GM23338 (cell line): ENCODE results near the gene DDX20. TPM values are rescaled to one million over a fixed set of nuclear protein-coding genes. Genes with fewer than 3 reads are reported as not detected.

Source experiments
- ATAC-seq: fragments of 200-7000 bp; cut with Tn5 transposase; 3 replicates; pipeline ENCODE4 v1.9.1; 2020
- DNase-seq: peaks from one replicate; pipeline ENCODE4 v3.0.0-alpha.2; 2015; ENCODE audit warnings: low spot score
- H2AFZ ChIP-seq: fragments of 200-600 bp; sonication (generic); 2 replicates; pipeline ENCODE4 v1.8.0; 2016; ENCODE audit warnings: antibody characterized with exemption, mild to moderate bottlenecking, moderate library complexity
- H3F3A ChIP-seq: fragments of 200-600 bp; sonication (generic); replicated peaks from 2 replicates; pipeline ENCODE4 v1.8.0; 2017; ENCODE audit warnings: antibody characterized with exemption, mixed run types, low read depth
- H3K27ac ChIP-seq: fragments of 200-600 bp; sonication (generic); 2 replicates; pipeline ENCODE4 v1.6.1; 2016; ENCODE audit warnings: low read depth
- H3K27me3 ChIP-seq: fragments of 200-600 bp; sonication (generic); 2 replicates; pipeline ENCODE4 v1.8.0; 2016; ENCODE audit warnings: mild to moderate bottlenecking, mixed run types, moderate library complexity; ENCODE audit not compliant: insufficient read depth
- H3K36me3 ChIP-seq: fragments of 200-600 bp; sonication (generic); 2 replicates; pipeline ENCODE4 v1.8.0; 2016; ENCODE audit warnings: mild to moderate bottlenecking; ENCODE audit not compliant: insufficient read depth
- H3K4me1 ChIP-seq: fragments of 200-600 bp; sonication (generic); 2 replicates; pipeline ENCODE4 v1.8.0; 2016; ENCODE audit warnings: mild to moderate bottlenecking, moderate library complexity; ENCODE audit not compliant: insufficient read depth
- H3K4me2 ChIP-seq: fragments of 200-600 bp; sonication (generic); 2 replicates; pipeline ENCODE4 v1.7.1; 2017; ENCODE audit warnings: mixed run types
- H3K4me3 ChIP-seq: fragments of 200-600 bp; sonication (generic); 2 replicates; pipeline ENCODE4 v1.6.1; 2016; ENCODE audit warnings: mixed run types
- H3K79me2 ChIP-seq: fragments of 200-600 bp; sonication (generic); replicated peaks from 2 replicates; pipeline ENCODE4 v1.8.0; 2017; ENCODE audit warnings: mild to moderate bottlenecking; ENCODE audit not compliant: insufficient read depth
- H3K9me2 ChIP-seq: fragments of 200-600 bp; sonication (generic); 2 replicates; pipeline ENCODE4 v1.8.0; 2017; ENCODE audit not compliant: insufficient read depth
- H4K20me1 ChIP-seq: fragments of 200-600 bp; sonication (generic); replicated peaks from 2 replicates; pipeline ENCODE4 v1.8.0; 2017; ENCODE audit warnings: mild to moderate bottlenecking; ENCODE audit not compliant: insufficient read depth
- H3K27ac Mint-ChIP-seq: 2 replicates; pipeline ENCODE4 v1.8.0; 2020; ENCODE audit warnings: inconsistent platforms, mild to moderate bottlenecking, moderate library complexity, mixed read lengths
- H3K27me3 Mint-ChIP-seq: 3 replicates; pipeline ENCODE4 v1.8.0; 2022; ENCODE audit warnings: low read depth, mild to moderate bottlenecking, moderate library complexity, mixed read lengths, inconsistent platforms; ENCODE audit not compliant: insufficient read depth, poor library complexity
- H3K36me3 Mint-ChIP-seq: 3 replicates; pipeline ENCODE4 v1.8.0; 2021; ENCODE audit warnings: low read depth, mild to moderate bottlenecking, inconsistent platforms, moderate library complexity, mixed read lengths
- H3K4me1 Mint-ChIP-seq: 3 replicates; pipeline ENCODE4 v1.8.0; 2020; ENCODE audit warnings: mild to moderate bottlenecking, inconsistent platforms, mixed read lengths
- H3K4me3 Mint-ChIP-seq: 3 replicates; pipeline ENCODE4 v1.8.0; 2021; ENCODE audit warnings: moderate library complexity, mild to moderate bottlenecking, inconsistent platforms, mixed read lengths
- H3K9me3 Mint-ChIP-seq: 3 replicates; pipeline ENCODE4 v1.8.0; 2020; ENCODE audit warnings: moderate library complexity, mild to moderate bottlenecking, inconsistent platforms, mixed read lengths
- CREB1 ChIP-seq: fragments of 250-450 bp; sonication (Bioruptor Pico); IDR thresholded peaks from 2 replicates; pipeline ENCODE4 v1.5.0; 2020; ENCODE audit warnings: low read depth, mild to moderate bottlenecking, moderate library complexity
- EZH2 ChIP-seq: fragments of 200-600 bp; sonication (generic); IDR thresholded peaks from one replicate; pipeline ENCODE4 v1.8.0; 2017; ENCODE audit warnings: antibody characterized with exemption, mild to moderate bottlenecking, low read depth; ENCODE audit not compliant: unreplicated experiment
- EZH2phosphoT487 ChIP-seq: fragments of 200-600 bp; sonication (generic); IDR thresholded peaks from one replicate; pipeline ENCODE4 v1.8.1; 2018; ENCODE audit warnings: antibody characterized with exemption; ENCODE audit not compliant: unreplicated experiment
- JUNB ChIP-seq: IDR thresholded peaks from one replicate; pipeline ENCODE4 v1.6.1; 2016; ENCODE audit warnings: antibody characterized with exemption; ENCODE audit not compliant: unreplicated experiment
- NANOG ChIP-seq: IDR thresholded peaks from 2 replicates; pipeline ENCODE4 v1.6.1; 2016; ENCODE audit warnings: antibody characterized with exemption, borderline replicate concordance
- POLR2AphosphoS5 ChIP-seq: IDR thresholded peaks from 2 replicates; pipeline ENCODE4 v1.6.1; 2016; ENCODE audit warnings: antibody characterized with exemption, low read depth
- STAT1 ChIP-seq: IDR thresholded peaks from one replicate; pipeline ENCODE4 v1.6.1; 2016; ENCODE audit warnings: antibody characterized with exemption; ENCODE audit not compliant: unreplicated experiment
- ZNF114 ChIP-seq: fragments of 250-450 bp; sonication (Bioruptor Pico); IDR thresholded peaks from 2 replicates; pipeline ENCODE4 v1.5.0; 2020; ENCODE audit warnings: mild to moderate bottlenecking, moderate library complexity
- ZNF331 ChIP-seq: fragments of 250-450 bp; sonication (Bioruptor Pico); IDR thresholded peaks from 2 replicates; pipeline ENCODE4 v1.5.0; 2020; ENCODE audit warnings: low read depth, mild to moderate bottlenecking, moderate library complexity
- polyA plus RNA-seq: library from polyadenylated mRNA; unstranded; fragments of >200 nt; fragmentation: Nextera tagmentation; extraction: Ambion mirVana; gene quantifications from 2 replicates; pipeline ENCODE4 v1.2.1, GENCODE V29; 2016
- total RNA-seq: library from RNA; depleted of rRNA; stranded (reverse); fragments of >200 nt; shearing (Covaris generic); gene quantifications from 2 replicates; pipeline ENCODE4 v1.2.3, GENCODE V29; 2014
- TF ChIP-seq, protein P1 (sequence below): IDR thresholded peaks from one replicate; pipeline ENCODE4 v1.6.1; 2018; ENCODE audit warnings: antibody characterized with exemption; ENCODE audit not compliant: unreplicated experiment
- TF ChIP-seq, protein P2 (sequence below): fragments of 250-450 bp; sonication (Bioruptor Pico); IDR thresholded peaks from 2 replicates; pipeline ENCODE4 v1.5.0; 2020; ENCODE audit warnings: mild to moderate bottlenecking, moderate library complexity
- TF ChIP-seq, protein P3 (sequence below), 2 experiments: fragments of 200-600 bp in 1 of 2; sonication (generic) in 1 of 2; conservative IDR thresholded peaks; 2 replicates each; pipeline versions ENCODE4 v1.5.1 to v1.6.1; 2016 to 2017; ENCODE audit warnings: antibody characterized with exemption in 2 of 2, low read depth in 2 of 2, mild to moderate bottlenecking in 2 of 2, moderate library complexity in 1 of 2
- TF ChIP-seq, protein P4 (sequence below): IDR thresholded peaks from 2 replicates; pipeline ENCODE4 v1.6.1; 2016; ENCODE audit warnings: antibody characterized with exemption

The DDX20 gene
- total and polyA plus RNA-seq, 2 experiments from 2014 or later = 11.9 to 54.4 TPM

DNA sequence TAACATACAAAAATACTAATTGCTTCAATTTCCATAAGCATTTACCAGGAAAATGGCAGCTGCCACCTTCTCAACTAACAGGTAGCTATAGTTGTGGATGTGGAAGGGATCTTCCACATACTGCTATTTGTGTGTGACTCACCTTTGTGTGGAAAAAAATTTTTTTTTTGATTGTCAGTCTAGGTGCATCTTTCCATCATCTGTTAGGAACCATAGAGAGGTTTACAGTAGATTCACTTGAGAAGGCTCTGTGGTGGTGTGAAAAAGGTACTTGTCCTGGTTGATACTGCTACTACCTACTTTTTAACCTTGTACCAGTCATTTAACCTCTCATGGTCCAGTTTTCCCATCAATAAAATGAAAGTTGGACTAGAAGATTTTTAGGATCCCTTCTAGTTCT lies 12.9 kb downstream of the DDX20 start:
- H3K36me3 ChIP-seq = peaks cover 29% of the 10 kb centered on the region
- no peak overlapping the region for H3K4me3 Mint-ChIP-seq

More for the DNA sequence above, 12.9 kb downstream of the DDX20 start:
- Histone ChIP-seq H3K27me3 (no peaks in the 10 kb centered on the region), H4K20me1 (peaks cover 4% of the 10 kb centered on the region; the same call in 1 of the 2 replicates), H3F3A (no peaks in the 10 kb centered on the region), H3K4me3 (no peak overlapping the region), H3K9me2 (no peaks in the 10 kb centered on the region), H3K27ac (no peak overlapping the region), H3K4me2 (no peak overlapping the region), H3K79me2 (no peaks in the 10 kb centered on the region; the same call in 1 of the 2 replicates), H2AFZ (no peak overlapping the region), H3K4me1 (no peaks in the 10 kb centered on the region)
- Mint-ChIP-seq H3K27me3 (no peaks in the 10 kb centered on the region), H3K9me3 (no peaks in the 10 kb centered on the region), H3K27ac (no peak overlapping the region), H3K4me1 (no peaks in the 10 kb centered on the region), H3K36me3 (peaks cover 33% of the 10 kb centered on the region)
- no peak for ATAC-seq
- DNase-seq = no peak
- TF ChIP-seq, protein P1, sequence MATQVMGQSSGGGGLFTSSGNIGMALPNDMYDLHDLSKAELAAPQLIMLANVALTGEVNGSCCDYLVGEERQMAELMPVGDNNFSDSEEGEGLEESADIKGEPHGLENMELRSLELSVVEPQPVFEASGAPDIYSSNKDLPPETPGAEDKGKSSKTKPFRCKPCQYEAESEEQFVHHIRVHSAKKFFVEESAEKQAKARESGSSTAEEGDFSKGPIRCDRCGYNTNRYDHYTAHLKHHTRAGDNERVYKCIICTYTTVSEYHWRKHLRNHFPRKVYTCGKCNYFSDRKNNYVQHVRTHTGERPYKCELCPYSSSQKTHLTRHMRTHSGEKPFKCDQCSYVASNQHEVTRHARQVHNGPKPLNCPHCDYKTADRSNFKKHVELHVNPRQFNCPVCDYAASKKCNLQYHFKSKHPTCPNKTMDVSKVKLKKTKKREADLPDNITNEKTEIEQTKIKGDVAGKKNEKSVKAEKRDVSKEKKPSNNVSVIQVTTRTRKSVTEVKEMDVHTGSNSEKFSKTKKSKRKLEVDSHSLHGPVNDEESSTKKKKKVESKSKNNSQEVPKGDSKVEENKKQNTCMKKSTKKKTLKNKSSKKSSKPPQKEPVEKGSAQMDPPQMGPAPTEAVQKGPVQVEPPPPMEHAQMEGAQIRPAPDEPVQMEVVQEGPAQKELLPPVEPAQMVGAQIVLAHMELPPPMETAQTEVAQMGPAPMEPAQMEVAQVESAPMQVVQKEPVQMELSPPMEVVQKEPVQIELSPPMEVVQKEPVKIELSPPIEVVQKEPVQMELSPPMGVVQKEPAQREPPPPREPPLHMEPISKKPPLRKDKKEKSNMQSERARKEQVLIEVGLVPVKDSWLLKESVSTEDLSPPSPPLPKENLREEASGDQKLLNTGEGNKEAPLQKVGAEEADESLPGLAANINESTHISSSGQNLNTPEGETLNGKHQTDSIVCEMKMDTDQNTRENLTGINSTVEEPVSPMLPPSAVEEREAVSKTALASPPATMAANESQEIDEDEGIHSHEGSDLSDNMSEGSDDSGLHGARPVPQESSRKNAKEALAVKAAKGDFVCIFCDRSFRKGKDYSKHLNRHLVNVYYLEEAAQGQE = no peak
- TF ChIP-seq, protein P2, sequence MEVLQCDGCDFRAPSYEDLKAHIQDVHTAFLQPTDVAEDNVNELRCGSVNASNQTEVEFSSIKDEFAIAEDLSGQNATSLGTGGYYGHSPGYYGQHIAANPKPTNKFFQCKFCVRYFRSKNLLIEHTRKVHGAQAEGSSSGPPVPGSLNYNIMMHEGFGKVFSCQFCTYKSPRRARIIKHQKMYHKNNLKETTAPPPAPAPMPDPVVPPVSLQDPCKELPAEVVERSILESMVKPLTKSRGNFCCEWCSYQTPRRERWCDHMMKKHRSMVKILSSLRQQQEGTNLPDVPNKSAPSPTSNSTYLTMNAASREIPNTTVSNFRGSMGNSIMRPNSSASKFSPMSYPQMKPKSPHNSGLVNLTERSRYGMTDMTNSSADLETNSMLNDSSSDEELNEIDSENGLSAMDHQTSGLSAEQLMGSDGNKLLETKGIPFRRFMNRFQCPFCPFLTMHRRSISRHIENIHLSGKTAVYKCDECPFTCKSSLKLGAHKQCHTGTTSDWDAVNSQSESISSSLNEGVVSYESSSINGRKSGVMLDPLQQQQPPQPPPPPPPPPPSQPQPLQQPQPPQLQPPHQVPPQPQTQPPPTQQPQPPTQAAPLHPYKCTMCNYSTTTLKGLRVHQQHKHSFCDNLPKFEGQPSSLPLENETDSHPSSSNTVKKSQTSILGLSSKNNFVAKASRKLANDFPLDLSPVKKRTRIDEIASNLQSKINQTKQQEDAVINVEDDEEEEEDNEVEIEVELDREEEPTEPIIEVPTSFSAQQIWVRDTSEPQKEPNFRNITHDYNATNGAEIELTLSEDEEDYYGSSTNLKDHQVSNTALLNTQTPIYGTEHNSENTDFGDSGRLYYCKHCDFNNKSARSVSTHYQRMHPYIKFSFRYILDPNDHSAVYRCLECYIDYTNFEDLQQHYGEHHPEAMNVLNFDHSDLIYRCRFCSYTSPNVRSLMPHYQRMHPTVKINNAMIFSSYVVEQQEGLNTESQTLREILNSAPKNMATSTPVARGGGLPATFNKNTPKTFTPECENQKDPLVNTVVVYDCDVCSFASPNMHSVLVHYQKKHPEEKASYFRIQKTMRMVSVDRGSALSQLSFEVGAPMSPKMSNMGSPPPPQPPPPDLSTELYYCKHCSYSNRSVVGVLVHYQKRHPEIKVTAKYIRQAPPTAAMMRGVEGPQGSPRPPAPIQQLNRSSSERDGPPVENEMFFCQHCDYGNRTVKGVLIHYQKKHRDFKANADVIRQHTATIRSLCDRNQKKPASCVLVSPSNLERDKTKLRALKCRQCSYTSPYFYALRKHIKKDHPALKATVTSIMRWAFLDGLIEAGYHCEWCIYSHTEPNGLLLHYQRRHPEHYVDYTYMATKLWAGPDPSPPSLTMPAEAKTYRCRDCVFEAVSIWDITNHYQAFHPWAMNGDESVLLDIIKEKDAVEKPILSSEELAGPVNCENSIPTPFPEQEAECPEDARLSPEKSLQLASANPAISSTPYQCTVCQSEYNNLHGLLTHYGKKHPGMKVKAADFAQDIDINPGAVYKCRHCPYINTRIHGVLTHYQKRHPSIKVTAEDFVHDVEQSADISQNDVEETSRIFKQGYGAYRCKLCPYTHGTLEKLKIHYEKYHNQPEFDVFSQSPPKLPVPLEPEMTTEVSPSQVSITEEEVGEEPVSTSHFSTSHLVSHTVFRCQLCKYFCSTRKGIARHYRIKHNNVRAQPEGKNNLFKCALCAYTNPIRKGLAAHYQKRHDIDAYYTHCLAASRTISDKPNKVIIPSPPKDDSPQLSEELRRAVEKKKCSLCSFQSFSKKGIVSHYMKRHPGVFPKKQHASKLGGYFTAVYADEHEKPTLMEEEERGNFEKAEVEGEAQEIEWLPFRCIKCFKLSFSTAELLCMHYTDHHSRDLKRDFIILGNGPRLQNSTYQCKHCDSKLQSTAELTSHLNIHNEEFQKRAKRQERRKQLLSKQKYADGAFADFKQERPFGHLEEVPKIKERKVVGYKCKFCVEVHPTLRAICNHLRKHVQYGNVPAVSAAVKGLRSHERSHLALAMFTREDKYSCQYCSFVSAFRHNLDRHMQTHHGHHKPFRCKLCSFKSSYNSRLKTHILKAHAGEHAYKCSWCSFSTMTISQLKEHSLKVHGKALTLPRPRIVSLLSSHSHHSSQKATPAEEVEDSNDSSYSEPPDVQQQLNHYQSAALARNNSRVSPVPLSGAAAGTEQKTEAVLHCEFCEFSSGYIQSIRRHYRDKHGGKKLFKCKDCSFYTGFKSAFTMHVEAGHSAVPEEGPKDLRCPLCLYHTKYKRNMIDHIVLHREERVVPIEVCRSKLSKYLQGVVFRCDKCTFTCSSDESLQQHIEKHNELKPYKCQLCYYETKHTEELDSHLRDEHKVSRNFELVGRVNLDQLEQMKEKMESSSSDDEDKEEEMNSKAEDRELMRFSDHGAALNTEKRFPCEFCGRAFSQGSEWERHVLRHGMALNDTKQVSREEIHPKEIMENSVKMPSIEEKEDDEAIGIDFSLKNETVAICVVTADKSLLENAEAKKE (CRISPR knock-in tag) = no peak
- no peak for TF ChIP-seq STAT1
- TF ChIP-seq, protein P3, sequence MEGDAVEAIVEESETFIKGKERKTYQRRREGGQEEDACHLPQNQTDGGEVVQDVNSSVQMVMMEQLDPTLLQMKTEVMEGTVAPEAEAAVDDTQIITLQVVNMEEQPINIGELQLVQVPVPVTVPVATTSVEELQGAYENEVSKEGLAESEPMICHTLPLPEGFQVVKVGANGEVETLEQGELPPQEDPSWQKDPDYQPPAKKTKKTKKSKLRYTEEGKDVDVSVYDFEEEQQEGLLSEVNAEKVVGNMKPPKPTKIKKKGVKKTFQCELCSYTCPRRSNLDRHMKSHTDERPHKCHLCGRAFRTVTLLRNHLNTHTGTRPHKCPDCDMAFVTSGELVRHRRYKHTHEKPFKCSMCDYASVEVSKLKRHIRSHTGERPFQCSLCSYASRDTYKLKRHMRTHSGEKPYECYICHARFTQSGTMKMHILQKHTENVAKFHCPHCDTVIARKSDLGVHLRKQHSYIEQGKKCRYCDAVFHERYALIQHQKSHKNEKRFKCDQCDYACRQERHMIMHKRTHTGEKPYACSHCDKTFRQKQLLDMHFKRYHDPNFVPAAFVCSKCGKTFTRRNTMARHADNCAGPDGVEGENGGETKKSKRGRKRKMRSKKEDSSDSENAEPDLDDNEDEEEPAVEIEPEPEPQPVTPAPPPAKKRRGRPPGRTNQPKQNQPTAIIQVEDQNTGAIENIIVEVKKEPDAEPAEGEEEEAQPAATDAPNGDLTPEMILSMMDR (conservative IDR thresholded peaks at IDR 0.05; ENCODE audit: low read depth in 2 of 2) = no peak
- TF ChIP-seq JUNB = no peak
- no peak for TF ChIP-seq EZH2phosphoT487
- TF ChIP-seq NANOG = no peak
- TF ChIP-seq POLR2AphosphoS5 = no peak
- no peak for TF ChIP-seq CREB1 (CRISPR knock-in tag)
- no peak for TF ChIP-seq ZNF114 (CRISPR knock-in tag)
- TF ChIP-seq, protein P4, sequence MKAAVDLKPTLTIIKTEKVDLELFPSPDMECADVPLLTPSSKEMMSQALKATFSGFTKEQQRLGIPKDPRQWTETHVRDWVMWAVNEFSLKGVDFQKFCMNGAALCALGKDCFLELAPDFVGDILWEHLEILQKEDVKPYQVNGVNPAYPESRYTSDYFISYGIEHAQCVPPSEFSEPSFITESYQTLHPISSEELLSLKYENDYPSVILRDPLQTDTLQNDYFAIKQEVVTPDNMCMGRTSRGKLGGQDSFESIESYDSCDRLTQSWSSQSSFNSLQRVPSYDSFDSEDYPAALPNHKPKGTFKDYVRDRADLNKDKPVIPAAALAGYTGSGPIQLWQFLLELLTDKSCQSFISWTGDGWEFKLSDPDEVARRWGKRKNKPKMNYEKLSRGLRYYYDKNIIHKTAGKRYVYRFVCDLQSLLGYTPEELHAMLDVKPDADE = no peak
- TF ChIP-seq EZH2 = no peak
- no peak for TF ChIP-seq ZNF331 (CRISPR knock-in tag)
